Subcutaneous abdominal adipose tissue (tissue), 5 donors: ENCODE data around the gene NTRK2.

Experiments
- H3K27ac ChIP-seq: one replicate; pipeline ENCODE4 v1.7.0; 2013; ENCODE audit warnings: low read depth, mild to moderate bottlenecking, inconsistent platforms, low read length, moderate library complexity
- H3K27me3 ChIP-seq, 5 donors: one replicate each; pipeline ENCODE4 v1.7.0; 2013; ENCODE audit warnings: low read length in 5 of 5, inconsistent platforms in 1 of 5; ENCODE audit not compliant: control insufficient read depth in 5 of 5, insufficient read depth in 4 of 5
- H3K36me3 ChIP-seq, 5 donors: one replicate each; pipeline ENCODE4 v1.7.0; 2013; ENCODE audit warnings: low read length in 5 of 5; ENCODE audit not compliant: control insufficient read depth in 5 of 5, insufficient read depth in 5 of 5
- H3K4me1 ChIP-seq, 5 donors: one replicate each; pipeline ENCODE4 v1.7.0; 2013; ENCODE audit warnings: low read length in 5 of 5, mild to moderate bottlenecking in 3 of 5, moderate library complexity in 1 of 5; ENCODE audit not compliant: control insufficient read depth in 5 of 5, insufficient read depth in 5 of 5
- H3K4me3 ChIP-seq, 5 donors: one replicate each; pipeline ENCODE4 v1.7.0; 2013; ENCODE audit warnings: low read length in 5 of 5, low read depth in 1 of 5
- H3K9ac ChIP-seq, 5 donors: one replicate each; pipeline ENCODE4 v1.7.0; 2013; ENCODE audit warnings: low read length in 5 of 5, mild to moderate bottlenecking in 4 of 5, moderate library complexity in 3 of 5
- H3K9me3 ChIP-seq, 5 donors: one replicate each; pipeline ENCODE4 v1.7.0; 2013; ENCODE audit warnings: low read length in 5 of 5; ENCODE audit not compliant: control insufficient read depth in 5 of 5
- donor health status: healthy.
- donor health status: healthy.
- donor health status: healthy.
- donor health status: healthy.
- donor health status: healthy.

NTRK2 gene

DNA sequence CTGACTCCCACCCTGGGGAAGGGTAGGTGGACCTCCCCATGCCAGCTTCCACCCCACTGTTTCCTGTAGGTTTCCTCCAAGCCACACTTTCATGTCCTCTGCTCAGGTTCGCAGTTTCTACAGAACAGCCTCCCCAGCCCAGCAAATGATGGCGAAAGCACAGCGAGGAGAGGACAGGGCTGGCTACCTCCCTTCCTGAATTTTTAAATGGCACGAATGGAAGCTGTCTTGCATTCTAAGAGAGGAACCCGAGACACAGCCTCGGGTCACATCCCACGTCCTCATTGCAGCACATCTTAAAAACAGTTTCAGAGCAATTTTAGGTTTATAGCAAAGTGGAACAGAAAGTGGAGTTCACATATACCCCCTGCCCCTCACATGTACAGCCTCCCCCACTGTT lies 330.3 kb downstream of the NTRK2 start:
- Histone ChIP-seq H3K9ac (no peak overlapping the region), H3K27ac (no peak overlapping the region), H3K36me3 (no peaks in the 10 kb centered on the region), H3K27me3 (no peaks in the 10 kb centered on the region), H3K4me1 (peaks cover 0 to 18% (median 7%) of the 10 kb centered on the region in 5 donors), H3K4me3 (no peak overlapping the region), H3K9me3 (peaks cover 2 to 9% (median 8%) of the 10 kb centered on the region in 5 donors)

- H3K4me3 ChIP-seq: no peak overlapping the region
- H3K27ac ChIP-seq: no peak overlapping the region
- no peak overlapping the region for H3K9ac ChIP-seq
- H3K4me1 ChIP-seq: peaks cover 0 to 13% (median 7%) of the 10 kb centered on the region in 5 donors
- no peaks in the 10 kb centered on the region for H3K27me3 ChIP-seq
- H3K36me3 ChIP-seq: no peaks in the 10 kb centered on the region
- H3K9me3 ChIP-seq: peaks cover 2 to 9% (median 8%) of the 10 kb centered on the region in 5 donors
These were observed 332.4 kb downstream of the NTRK2 start for GRCh38 chr9:85001925-85002324.

DNA sequence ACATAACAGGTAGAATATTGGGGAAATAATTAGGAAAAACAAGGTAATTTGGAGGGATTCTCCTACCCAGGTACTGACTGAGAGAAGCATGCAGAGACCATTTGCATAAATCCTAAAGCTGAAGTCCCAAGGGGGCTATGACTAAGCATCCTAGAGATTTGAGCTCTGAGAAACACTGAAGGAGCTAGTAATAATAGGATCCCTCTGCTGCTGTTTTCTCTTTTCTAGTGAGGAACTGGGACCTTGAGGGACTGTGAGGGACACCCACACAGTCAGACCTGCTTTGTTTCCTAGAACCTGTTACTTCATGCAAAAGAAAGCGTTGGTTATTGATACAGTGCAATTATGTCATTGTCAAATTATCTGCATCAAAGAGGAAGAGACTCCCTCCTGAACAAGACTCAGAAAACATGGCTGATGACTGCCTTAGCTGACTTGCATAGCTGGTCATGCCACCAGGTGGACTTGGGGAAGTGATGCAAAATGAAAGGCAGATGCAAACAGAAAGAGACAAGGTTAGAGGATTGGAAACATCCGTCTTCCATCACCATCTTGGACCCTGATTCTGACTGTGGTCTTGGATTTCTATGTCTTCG lies 335.4 kb downstream of the NTRK2 start:
- Histone ChIP-seq H3K9ac (no peak overlapping the region), H3K36me3 (no peaks in the 10 kb centered on the region), H3K27me3 (no peaks in the 10 kb centered on the region)

DNA sequence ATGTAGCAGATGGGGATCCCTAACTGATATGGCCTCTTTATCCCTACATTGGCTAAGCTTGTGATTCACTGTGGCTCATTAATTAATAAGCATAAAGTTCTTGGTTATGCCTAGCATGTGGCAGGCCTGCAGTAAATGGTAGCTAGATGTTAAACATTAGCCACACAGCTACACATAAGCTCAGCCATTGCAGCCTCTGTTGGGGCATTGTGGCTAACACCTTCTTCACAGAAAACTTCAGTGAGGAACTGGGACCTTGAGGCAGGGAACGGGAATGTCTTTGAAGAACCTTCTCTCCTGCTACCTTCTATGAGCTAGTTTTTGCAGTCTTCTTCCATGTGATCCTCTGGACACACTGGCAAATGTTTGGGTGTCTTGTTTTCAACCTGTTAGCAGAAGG lies 338.2 kb downstream of the NTRK2 start:
- H3K9me3 ChIP-seq: no peaks in the 10 kb centered on the region
- no peak overlapping the region for H3K4me3 ChIP-seq
- no peaks in the 10 kb centered on the region for H3K27me3 ChIP-seq

More for the DNA sequence above, 335.4 kb downstream of the NTRK2 start:
- Histone ChIP-seq H3K9me3 (peaks cover 2 to 9% (median 8%) of the 10 kb centered on the region in 5 donors), H3K4me3 (no peak overlapping the region), H3K4me1 (no peaks in the 10 kb centered on the region), H3K27ac (no peak overlapping the region)

GRCh38 chr9:85008215-85008614 lies 338.7 kb downstream of the NTRK2 start:
- Histone ChIP-seq H3K9me3 (no peaks in the 10 kb centered on the region), H3K36me3 (no peaks in the 10 kb centered on the region), H3K27ac (no peak overlapping the region), H3K4me3 (no peak overlapping the region), H3K4me1 (no peaks in the 10 kb centered on the region), H3K9ac (no peak overlapping the region), H3K27me3 (no peaks in the 10 kb centered on the region)

More for the DNA sequence above, 338.2 kb downstream of the NTRK2 start:
- Histone ChIP-seq H3K36me3 (no peaks in the 10 kb centered on the region), H3K4me1 (no peaks in the 10 kb centered on the region), H3K27ac (no peak overlapping the region), H3K9ac (no peak overlapping the region)

DNA sequence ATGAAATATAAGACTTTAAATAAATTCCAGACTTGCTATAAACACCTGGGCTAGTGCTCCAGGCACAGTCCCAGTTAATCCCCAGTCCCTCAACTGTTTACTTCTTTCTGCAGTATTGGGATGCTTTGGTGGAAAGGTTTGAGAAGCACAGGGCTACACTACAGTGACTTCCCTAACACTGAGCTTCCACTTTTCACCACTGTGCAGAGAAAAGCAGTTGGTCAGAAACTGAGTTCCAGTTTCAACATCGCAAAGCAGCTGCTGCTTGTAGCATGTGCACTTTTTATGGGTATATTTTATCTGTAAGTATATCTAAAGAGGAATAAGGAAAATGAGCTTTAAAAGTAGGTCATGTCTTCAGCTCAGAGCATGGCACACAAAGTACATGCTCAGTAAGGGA lies 339.7 kb downstream of the NTRK2 start:
- Histone ChIP-seq H3K27me3 (no peaks in the 10 kb centered on the region), H3K4me3 (no peak overlapping the region), H3K4me1 (no peaks in the 10 kb centered on the region), H3K9me3 (no peaks in the 10 kb centered on the region), H3K27ac (no peak overlapping the region), H3K9ac (no peak overlapping the region), H3K36me3 (no peaks in the 10 kb centered on the region)

GRCh38 chr9:85013703-85014102 lies 344.2 kb downstream of the NTRK2 start:
- no peaks in the 10 kb centered on the region for H3K27me3 ChIP-seq
- H3K9me3 ChIP-seq: no peaks in the 10 kb centered on the region
- H3K27ac ChIP-seq: no peak overlapping the region
- peaks cover 0 to 14% (median 0%) of the 10 kb centered on the region in 5 donors for H3K4me1 ChIP-seq
- no peak overlapping the region for H3K9ac ChIP-seq
- no peaks in the 10 kb centered on the region for H3K36me3 ChIP-seq
- no peak overlapping the region for H3K4me3 ChIP-seq

- peaks cover 0 to 14% (median 0%) of the 10 kb centered on the region in 5 donors for H3K4me1 ChIP-seq
- H3K36me3 ChIP-seq: no peaks in the 10 kb centered on the region
- H3K9me3 ChIP-seq: no peaks in the 10 kb centered on the region
- no peak overlapping the region for H3K9ac ChIP-seq
- no peaks in the 10 kb centered on the region for H3K27me3 ChIP-seq
- H3K27ac ChIP-seq: no peak overlapping the region
- H3K4me3 ChIP-seq: no peak overlapping the region
These were observed 344.8 kb downstream of the NTRK2 start for GRCh38 chr9:85014292-85014691.

- Histone ChIP-seq H3K4me1 (peaks cover 0 to 14% (median 0%) of the 10 kb centered on the region in 5 donors), H3K27me3 (no peaks in the 10 kb centered on the region), H3K9ac (no peak overlapping the region), H3K27ac (no peak overlapping the region), H3K4me3 (no peak overlapping the region), H3K36me3 (no peaks in the 10 kb centered on the region), H3K9me3 (no peaks in the 10 kb centered on the region)
These were observed 347.0 kb downstream of the NTRK2 start for GRCh38 chr9:85016384-85017006.

GRCh38 chr9:85020791-85021190 lies 351.3 kb downstream of the NTRK2 start:
- Histone ChIP-seq H3K4me1 (peaks cover 0 to 22% (median 0%) of the 10 kb centered on the region in 5 donors), H3K36me3 (peaks cover 0 to 3% (median 0%) of the 10 kb centered on the region in 5 donors), H3K27ac (no peak overlapping the region), H3K9me3 (no peaks in the 10 kb centered on the region), H3K27me3 (no peaks in the 10 kb centered on the region), H3K9ac (no peak overlapping the region), H3K4me3 (no peak overlapping the region)
